ENCODE results near the gene HDHD2. TPM values are rescaled to one million over a fixed set of nuclear protein-coding genes. Genes with fewer than 3 reads are reported as not detected.
"Not testable (repeated sequence)": the region's sequence is repeated elsewhere in the genome, so short reads cannot be mapped to it uniquely, and the experiment has no call there.

Gene HDHD2
- total RNA-seq, 1 donor from 2014 or later = 3.5 TPM

DNA sequence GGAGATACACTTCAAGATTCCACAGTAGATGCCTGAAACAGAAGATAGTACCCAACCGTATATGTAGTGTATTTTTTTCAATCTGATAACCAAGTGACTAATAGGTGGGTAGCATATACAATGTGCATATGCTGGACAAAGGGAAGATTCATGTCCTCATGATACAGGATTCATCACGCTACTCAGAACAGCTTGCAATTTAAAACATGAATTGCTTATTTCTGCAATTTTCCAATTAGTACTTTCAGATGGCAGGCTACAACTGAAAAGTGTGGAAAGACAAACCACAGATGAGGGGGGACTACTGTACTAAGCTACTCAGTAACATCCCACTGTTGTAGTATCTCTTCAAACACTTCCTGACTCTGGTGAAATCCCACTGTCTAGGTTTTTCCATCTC, 22.2 kb upstream of the HDHD2 start:
- Histone ChIP-seq H3K27me3 (no peaks in the 10 kb centered on the region), H3K4me1 (peaks cover 3 to 16% of the 10 kb centered on the region in 2 donors), H3K9me3 (no peaks in the 10 kb centered on the region), H3K4me3 (no peak overlapping the region), H3K36me3 (no peaks in the 10 kb centered on the region), H3K27ac (no peak overlapping the region)
- TF ChIP-seq, protein P1, sequence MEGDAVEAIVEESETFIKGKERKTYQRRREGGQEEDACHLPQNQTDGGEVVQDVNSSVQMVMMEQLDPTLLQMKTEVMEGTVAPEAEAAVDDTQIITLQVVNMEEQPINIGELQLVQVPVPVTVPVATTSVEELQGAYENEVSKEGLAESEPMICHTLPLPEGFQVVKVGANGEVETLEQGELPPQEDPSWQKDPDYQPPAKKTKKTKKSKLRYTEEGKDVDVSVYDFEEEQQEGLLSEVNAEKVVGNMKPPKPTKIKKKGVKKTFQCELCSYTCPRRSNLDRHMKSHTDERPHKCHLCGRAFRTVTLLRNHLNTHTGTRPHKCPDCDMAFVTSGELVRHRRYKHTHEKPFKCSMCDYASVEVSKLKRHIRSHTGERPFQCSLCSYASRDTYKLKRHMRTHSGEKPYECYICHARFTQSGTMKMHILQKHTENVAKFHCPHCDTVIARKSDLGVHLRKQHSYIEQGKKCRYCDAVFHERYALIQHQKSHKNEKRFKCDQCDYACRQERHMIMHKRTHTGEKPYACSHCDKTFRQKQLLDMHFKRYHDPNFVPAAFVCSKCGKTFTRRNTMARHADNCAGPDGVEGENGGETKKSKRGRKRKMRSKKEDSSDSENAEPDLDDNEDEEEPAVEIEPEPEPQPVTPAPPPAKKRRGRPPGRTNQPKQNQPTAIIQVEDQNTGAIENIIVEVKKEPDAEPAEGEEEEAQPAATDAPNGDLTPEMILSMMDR (IDR thresholded peaks at IDR 0.05) = no peak
- no peak for DNase-seq (ENCODE audit: low spot score in 2 of 2)
- intact Hi-C loops (cut with DNase I) = no loop called here

DNA sequence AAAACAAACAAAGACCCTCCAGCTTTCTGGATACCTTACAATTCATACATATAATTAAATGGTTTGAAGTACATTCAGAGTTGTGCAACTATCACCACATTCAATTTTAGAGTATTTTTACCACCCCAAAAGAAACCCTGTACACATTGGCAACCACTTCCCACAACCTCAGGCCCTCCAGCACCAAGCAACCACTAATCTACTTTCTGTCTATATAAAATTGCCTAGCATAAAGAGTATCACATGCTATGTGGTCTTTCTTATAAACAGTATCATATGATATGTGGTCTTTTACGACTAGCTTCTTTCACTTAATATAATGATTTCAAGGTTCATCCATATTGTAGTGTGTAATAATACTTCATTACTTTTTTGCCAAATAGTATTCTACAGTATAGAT, 18.6 kb upstream of the HDHD2 start:
- no peak for DNase-seq (ENCODE audit: low spot score in 2 of 2)
- intact Hi-C loops (cut with DNase I) = no loop called here

DNA sequence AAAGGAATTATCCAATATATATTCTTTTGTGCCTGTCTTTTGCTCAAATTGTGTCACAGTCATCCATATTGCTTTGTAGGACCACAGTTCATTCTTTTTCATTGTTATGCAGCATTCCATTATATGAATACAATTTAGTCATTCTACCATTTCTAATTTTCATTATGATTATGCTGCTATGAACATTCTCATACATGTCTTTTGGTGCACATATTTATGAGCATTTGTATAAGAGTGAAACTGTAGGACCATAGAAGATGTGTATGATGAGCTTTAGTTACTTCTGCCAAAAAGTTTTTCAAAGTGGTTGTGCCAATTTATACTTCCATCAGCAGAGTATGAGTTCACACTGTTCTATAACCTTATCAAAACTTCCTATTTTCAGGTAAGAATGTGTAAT, 18.2 kb upstream of the HDHD2 start:
- no peaks in the 10 kb centered on the region for H3K27me3 ChIP-seq
- no peaks in the 10 kb centered on the region for H3K36me3 ChIP-seq
- DNase-seq (ENCODE audit: low spot score in 2 of 2) = no peak
- intact Hi-C loops (cut with DNase I) = no loop called here
- no peak overlapping the region for H3K4me3 ChIP-seq
- H3K27ac ChIP-seq = no peak overlapping the region
- H3K9me3 ChIP-seq = no peaks in the 10 kb centered on the region
- peaks cover 0 to 3% of the 10 kb centered on the region in 2 donors for H3K4me1 ChIP-seq
- TF ChIP-seq, protein P1 (IDR thresholded peaks at IDR 0.05) = no peak

More for the DNA sequence above, 18.6 kb upstream of the HDHD2 start:
- Histone ChIP-seq H3K27me3 (no peaks in the 10 kb centered on the region), H3K27ac (no peak overlapping the region), H3K36me3 (no peaks in the 10 kb centered on the region), H3K4me3 (no peak overlapping the region), H3K4me1 (peaks cover 0 to 4% of the 10 kb centered on the region in 2 donors), H3K9me3 (no peaks in the 10 kb centered on the region)
- TF ChIP-seq, protein P1 (IDR thresholded peaks at IDR 0.05) = no peak

DNA sequence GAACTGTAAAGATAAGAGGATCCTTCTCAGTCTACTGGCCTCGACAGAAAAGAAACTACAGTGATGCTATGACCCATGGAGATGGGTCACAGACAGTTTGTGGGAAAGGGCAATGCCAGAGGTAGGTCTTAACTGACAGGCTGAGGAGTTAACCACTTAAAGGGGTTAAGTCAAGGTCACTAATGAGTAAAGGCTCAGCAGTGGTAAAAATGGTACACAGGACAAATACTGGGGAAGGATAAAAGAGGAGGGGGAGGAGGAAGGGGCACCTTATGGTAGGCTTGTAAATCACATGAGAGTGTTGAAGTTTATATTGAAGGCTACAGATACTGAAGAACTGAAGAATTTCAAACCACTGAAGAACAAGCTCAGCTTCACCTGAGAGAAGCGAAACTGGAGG, 16.0 kb upstream of the HDHD2 start:
- Histone ChIP-seq H3K9me3 (no peaks in the 10 kb centered on the region), H3K4me3 (no peak overlapping the region), H3K4me1 (peaks cover 0 to 3% of the 10 kb centered on the region in 2 donors), H3K27ac (no peak overlapping the region), H3K36me3 (no peaks in the 10 kb centered on the region), H3K27me3 (no peaks in the 10 kb centered on the region)
- no peak for DNase-seq (ENCODE audit: low spot score in 2 of 2)
- intact Hi-C loops (cut with DNase I) = no loop called here
- TF ChIP-seq, protein P1 (IDR thresholded peaks at IDR 0.05) = no peak

DNA sequence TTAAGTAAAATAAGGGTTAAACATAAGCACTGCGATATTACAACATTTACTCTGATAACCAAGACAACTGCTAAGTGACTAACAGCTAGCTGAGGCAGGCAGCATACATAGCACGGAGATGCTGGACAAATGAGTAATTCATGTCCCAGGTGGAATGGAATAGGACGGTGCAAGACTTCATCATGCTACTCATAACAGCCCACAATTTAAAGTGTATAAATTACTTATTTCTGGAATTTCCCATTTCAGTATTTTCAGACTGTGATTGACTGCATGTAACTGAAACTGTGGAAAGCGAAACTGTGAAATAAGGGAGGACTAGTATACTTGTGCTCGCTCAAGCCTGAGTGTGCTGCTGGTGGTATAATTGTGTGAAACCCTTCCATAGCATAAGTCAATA, 12.9 kb upstream of the HDHD2 start:
- Histone ChIP-seq H3K36me3 (no peaks in the 10 kb centered on the region), H3K9me3 (no peaks in the 10 kb centered on the region), H3K27me3 (no peaks in the 10 kb centered on the region), H3K4me1 (no peaks in the 10 kb centered on the region), H3K4me3 (no peak overlapping the region), H3K27ac (no peak overlapping the region)
- intact Hi-C loops (cut with DNase I) = no loop called here
- TF ChIP-seq, protein P1 (IDR thresholded peaks at IDR 0.05) = no peak
- no peak for DNase-seq (ENCODE audit: low spot score in 2 of 2)

DNA sequence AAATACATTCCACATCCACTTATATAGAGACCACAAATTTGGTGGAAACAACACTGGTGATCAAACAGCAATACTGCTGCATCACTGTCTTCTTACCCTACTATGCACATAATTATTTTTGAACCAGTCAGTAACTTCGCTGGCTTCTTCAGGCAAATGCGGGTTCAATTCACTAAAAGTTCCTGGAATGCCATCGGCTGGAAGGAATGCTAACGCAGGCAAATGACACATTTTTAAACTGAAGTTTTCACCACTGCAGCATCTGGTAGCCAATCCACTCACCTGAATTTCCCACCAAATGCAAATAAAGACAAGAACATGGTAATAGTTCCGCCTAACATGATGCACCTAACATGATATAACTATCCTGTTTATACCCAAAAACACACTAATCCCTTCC, 10.0 kb upstream of the HDHD2 start:
- TF ChIP-seq, protein P1 (IDR thresholded peaks at IDR 0.05) = no peak
- Histone ChIP-seq H3K36me3 (peaks cover 0 to 3% of the 10 kb centered on the region in 2 donors), H3K4me3 (no peak overlapping the region), H3K27ac (no peak overlapping the region), H3K4me1 (no peaks in the 10 kb centered on the region), H3K27me3 (no peaks in the 10 kb centered on the region), H3K9me3 (no peaks in the 10 kb centered on the region)
- no peak for DNase-seq (ENCODE audit: low spot score in 2 of 2)
- intact Hi-C loops (cut with DNase I) = no loop called here

DNA sequence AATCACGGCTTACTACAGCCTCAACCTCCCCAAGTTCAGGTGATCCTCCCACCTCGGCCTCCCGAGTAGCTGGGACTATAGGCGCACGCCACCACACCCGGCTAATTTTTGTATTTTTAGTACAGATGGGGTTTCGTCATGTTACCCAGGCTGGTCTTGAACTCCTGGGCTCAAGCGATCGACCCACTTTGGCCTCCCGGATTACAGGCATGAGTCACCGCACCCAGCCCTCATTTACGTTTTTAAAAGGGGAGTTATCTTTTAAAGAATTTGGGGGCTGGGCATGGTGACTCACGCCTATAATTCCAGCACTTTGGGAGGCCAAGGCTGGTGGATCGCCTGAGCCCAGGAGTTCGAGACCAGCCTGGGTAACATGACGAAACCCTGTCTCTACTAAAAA, 8.1 kb upstream of the HDHD2 start:
- not testable (repeated sequence) for H3K27ac ChIP-seq; H3K4me1 ChIP-seq; H3K27me3 ChIP-seq; DNase-seq (ENCODE audit: low spot score in 2 of 2); H3K9me3 ChIP-seq; H3K4me3 ChIP-seq
- intact Hi-C loops (cut with DNase I) = loop anchor here (10.0 kb wide), 2 partner anchors 776 to 1054 kb away; partner anchors contain the start of genes HAUS1 and SMAD2
- H3K36me3 ChIP-seq = peaks cover 5 to 14% of the 10 kb centered on the region in 2 donors
